Astrocyte (in vitro differentiated cells and primary cell): ENCODE results near the gene FAM219B. TPM values are rescaled to one million over a fixed set of nuclear protein-coding genes. Genes with fewer than 3 reads are reported as not detected.

ENCODE experiments used
- DNase-seq: peaks from one replicate; pipeline ENCODE4 v3.0.0-alpha.2; 2010; ENCODE audit warnings: low read depth
- FAIRE-seq: peaks from 2 replicates; lab custom pipeline; 2011; peaks lifted over from hg19 to GRCh38; lab: Jason Lieb, UNC
- H2AFZ ChIP-seq: 2 replicates; pipeline ENCODE4 v1.6.0; 2012; ENCODE audit warnings: low read depth, low read length, inconsistent platforms
- H3K27ac ChIP-seq: 2 replicates; pipeline ENCODE4 v1.5.1; 2011; ENCODE audit warnings: low read depth, low read length, inconsistent platforms
- H3K27me3 ChIP-seq: 2 replicates; pipeline ENCODE4 v1.6.0; 2011; ENCODE audit warnings: low read length, inconsistent platforms; ENCODE audit not compliant: insufficient read depth
- H3K36me3 ChIP-seq: 2 replicates; pipeline ENCODE4 v1.5.1; 2011; ENCODE audit warnings: low read length, inconsistent platforms; ENCODE audit not compliant: insufficient read depth
- H3K4me1 ChIP-seq: 2 replicates; pipeline ENCODE4 v1.5.1; 2011; ENCODE audit warnings: low read length, inconsistent platforms; ENCODE audit not compliant: insufficient read depth
- H3K4me2 ChIP-seq: 2 replicates; pipeline ENCODE4 v1.6.0; 2012; ENCODE audit warnings: low read length, inconsistent platforms
- H3K4me3 ChIP-seq: 2 replicates; pipeline ENCODE4 v1.5.1; 2011; ENCODE audit warnings: low read depth, mild to moderate bottlenecking, low read length, inconsistent platforms; ENCODE audit not compliant: insufficient read depth
- H3K79me2 ChIP-seq: 2 replicates; pipeline ENCODE4 v1.6.0; 2012; ENCODE audit warnings: mild to moderate bottlenecking, low read length, inconsistent platforms; ENCODE audit not compliant: insufficient read depth
- H3K9ac ChIP-seq: 2 replicates; pipeline ENCODE4 v1.6.0; 2012; ENCODE audit warnings: mild to moderate bottlenecking, low read length, inconsistent platforms
- H3K9me3 ChIP-seq: 2 replicates; pipeline ENCODE4 v1.5.1; 2012; ENCODE audit warnings: low read depth, mild to moderate bottlenecking, low read length, inconsistent platforms; ENCODE audit not compliant: insufficient read depth
- H4K20me1 ChIP-seq: 2 replicates; pipeline ENCODE4 v1.6.0; 2012; ENCODE audit warnings: low read length, inconsistent platforms; ENCODE audit not compliant: insufficient read depth
- H3K27ac Mint-ChIP-seq: one replicate; pipeline ENCODE4 v1.8.0; 2021; ENCODE audit warnings: mild to moderate bottlenecking, mixed read lengths; ENCODE audit not compliant: unreplicated experiment
- H3K27me3 Mint-ChIP-seq: one replicate; pipeline ENCODE4 v1.8.0; 2021; ENCODE audit warnings: low read depth, mixed read lengths; ENCODE audit not compliant: unreplicated experiment
- H3K36me3 Mint-ChIP-seq: one replicate; pipeline ENCODE4 v1.8.0; 2021; ENCODE audit warnings: low read depth, mixed read lengths; ENCODE audit not compliant: unreplicated experiment
- H3K4me1 Mint-ChIP-seq: one replicate; pipeline ENCODE4 v1.8.0; 2021; ENCODE audit warnings: low read depth, mixed read lengths; ENCODE audit not compliant: unreplicated experiment
- H3K4me3 Mint-ChIP-seq: one replicate; pipeline ENCODE4 v1.8.0; 2021; ENCODE audit warnings: mild to moderate bottlenecking, moderate library complexity, mixed read lengths; ENCODE audit not compliant: unreplicated experiment
- H3K9me3 Mint-ChIP-seq: one replicate; pipeline ENCODE4 v1.8.0; 2021; ENCODE audit warnings: mild to moderate bottlenecking, mixed read lengths; ENCODE audit not compliant: unreplicated experiment
- CTCF ChIP-seq: IDR thresholded peaks from 2 replicates; pipeline ENCODE4 v1.5.1; 2011; ENCODE audit warnings: low read depth, mild to moderate bottlenecking, inconsistent platforms, low read length, moderate library complexity; ENCODE audit not compliant: insufficient read depth
- EZH2 ChIP-seq: IDR thresholded peaks from 2 replicates; pipeline ENCODE4 v1.6.1; 2012; ENCODE audit warnings: mild to moderate bottlenecking, low read length, inconsistent platforms; ENCODE audit not compliant: insufficient read depth
- total RNA-seq: library from RNA; stranded (reverse); gene quantifications from 2 replicates; pipeline ENCODE4 v1.2.1, GENCODE V29; 2021

FAM219B gene
- total RNA-seq, 1 donor from 2014 or later: 97.1 TPM

- TF ChIP-seq CTCF (no peak), EZH2 (no peak)
- H3K27ac Mint-ChIP-seq: peak overlapping the region; percentile 91
- DNase-seq: no peak
- peak overlapping the region; percentile 96 for H3K4me3 Mint-ChIP-seq
- Histone ChIP-seq H3K36me3 (peaks cover 27% of the 10 kb centered on the region), H2AFZ (peak overlapping the region; percentile 99), H3K4me1 (peaks cover 19% of the 10 kb centered on the region), H3K79me2 (peaks cover 24% of the 10 kb centered on the region), H3K9me3 (no peaks in the 10 kb centered on the region), H4K20me1 (peaks cover 38% of the 10 kb centered on the region), H3K27ac (peak overlapping the region; percentile 82), H3K9ac (peak overlapping the region; percentile 94), H3K4me2 (peak overlapping the region; percentile 98), H3K27me3 (no peaks in the 10 kb centered on the region), H3K4me3 (peak overlapping the region; percentile 83)
- H3K4me1 Mint-ChIP-seq: peaks cover 23% of the 10 kb centered on the region
- no peaks in the 10 kb centered on the region for H3K9me3 Mint-ChIP-seq
- no peaks in the 10 kb centered on the region for H3K27me3 Mint-ChIP-seq
- peaks cover 17% of the 10 kb centered on the region for H3K36me3 Mint-ChIP-seq
- FAIRE-seq: no peak
These were observed 593 bp downstream of the FAM219B start for GRCh38 chr15:74906067-74906449.

GRCh38 chr15:74904190-74904805 is 2.4 kb downstream of the FAM219B start:
- peaks cover 24% of the 10 kb centered on the region for H3K79me2 ChIP-seq
- no peak overlapping the region for H3K4me3 ChIP-seq
- H3K4me2 ChIP-seq: peak overlapping the region; percentile 98
- H4K20me1 ChIP-seq: peaks cover 46% of the 10 kb centered on the region
- Mint-ChIP-seq H3K9me3 (no peaks in the 10 kb centered on the region), H3K36me3 (peaks cover 24% of the 10 kb centered on the region), H3K4me1 (peaks cover 23% of the 10 kb centered on the region), H3K27me3 (no peaks in the 10 kb centered on the region), H3K27ac (peak overlapping the region; percentile 5), H3K4me3 (peak overlapping the region; percentile 96)
- H3K27ac ChIP-seq: peak overlapping the region; percentile 8
- no peaks in the 10 kb centered on the region for H3K9me3 ChIP-seq
- TF ChIP-seq CTCF (no peak), EZH2 (no peak)
- H3K36me3 ChIP-seq: peaks cover 38% of the 10 kb centered on the region
- peaks cover 19% of the 10 kb centered on the region for H3K4me1 ChIP-seq
- no peak for DNase-seq
- peak overlapping the region; percentile 21 for H3K9ac ChIP-seq
- no peaks in the 10 kb centered on the region for H3K27me3 ChIP-seq
- FAIRE-seq: no peak
- no peak overlapping the region for H2AFZ ChIP-seq

GRCh38 chr15:74903676-74904075 is 3.0 kb downstream of the FAM219B start:
- Mint-ChIP-seq H3K9me3 (no peaks in the 10 kb centered on the region), H3K4me1 (peaks cover 23% of the 10 kb centered on the region), H3K27ac (peak overlapping the region; percentile 5), H3K4me3 (peak overlapping the region; percentile 58), H3K27me3 (no peaks in the 10 kb centered on the region), H3K36me3 (peaks cover 26% of the 10 kb centered on the region)
- peak overlapping the region; percentile 21 for H3K9ac ChIP-seq
- peaks cover 24% of the 10 kb centered on the region for H3K79me2 ChIP-seq
- DNase-seq: no peak
- H3K4me3 ChIP-seq: no peak overlapping the region
- no peaks in the 10 kb centered on the region for H3K27me3 ChIP-seq
- H3K9me3 ChIP-seq: no peaks in the 10 kb centered on the region
- H3K4me2 ChIP-seq: peak overlapping the region; percentile 23
- no peak for TF ChIP-seq CTCF
- no peak for TF ChIP-seq EZH2
- peaks cover 19% of the 10 kb centered on the region for H3K4me1 ChIP-seq
- H3K27ac ChIP-seq: peak overlapping the region; percentile 8
- no peak overlapping the region for H2AFZ ChIP-seq
- FAIRE-seq: no peak
- H3K36me3 ChIP-seq: peaks cover 38% of the 10 kb centered on the region
- peaks cover 46% of the 10 kb centered on the region for H4K20me1 ChIP-seq
